OCI-LY7 (cell line): ENCODE data around the gene MZB1. TPM values are rescaled to one million over a fixed set of nuclear protein-coding genes. Genes with fewer than 3 reads are reported as not detected.
"Not testable (repeated sequence)": the region's sequence is repeated elsewhere in the genome, so short reads cannot be mapped to it uniquely, and the experiment has no call there.

Experiments
- BruUV-seq: library from RNA; stranded (reverse); fragments of 400-500 nt; replicated peaks from 2 replicates; lab custom pipeline; 2021; lab: Mats Ljungman, UMichigan
- CTCF ChIA-PET: fragments of 300-600 bp; sonication (Branson Sonifier 250); formaldehyde crosslinking; loops from one replicate; lab custom pipeline; 2022; ENCODE audit warnings: antibody characterized with exemption; ENCODE audit not compliant: unreplicated experiment; lab: Charles Lee
- POLR2A ChIA-PET: fragments of 300-600 bp; sonication (Branson Sonifier 250); formaldehyde crosslinking; loops from one replicate; lab custom pipeline; 2022; ENCODE audit warnings: antibody characterized with exemption; lab: Charles Lee
- DNase-seq: peaks from one replicate; pipeline ENCODE4 v3.0.0-alpha.2; 2015; ENCODE audit warnings: low spot score
- H2AFZ ChIP-seq: fragments of 200-600 bp; sonication (generic), shearing (Covaris generic); 2 replicates; pipeline ENCODE4 v1.6.1; 2014; ENCODE audit warnings: mild to moderate bottlenecking, antibody characterized with exemption, low read length, moderate library complexity
- H3K27ac ChIP-seq: fragments of 200-600 bp; sonication (generic); 2 replicates; pipeline ENCODE4 v1.5.1; 2014; ENCODE audit warnings: mixed run types, low read depth, mild to moderate bottlenecking, moderate library complexity, low read length, inconsistent platforms; ENCODE audit not compliant: poor library complexity, severe bottlenecking
- H3K36me3 ChIP-seq: fragments of 200-600 bp; sonication (generic); 2 replicates; pipeline ENCODE4 v1.6.1; 2014; ENCODE audit warnings: mild to moderate bottlenecking, antibody characterized with exemption, low read length, moderate library complexity, mixed read lengths; ENCODE audit not compliant: insufficient read depth
- H3K4me1 ChIP-seq: fragments of 200-600 bp; sonication (generic); 2 replicates; pipeline ENCODE4 v1.5.1; 2014; ENCODE audit warnings: mild to moderate bottlenecking, low read length; ENCODE audit not compliant: insufficient read depth, poor library complexity, severe bottlenecking
- H3K4me2 ChIP-seq: fragments of 200-600 bp; sonication (generic); 2 replicates; pipeline ENCODE4 v1.6.1; 2014; ENCODE audit warnings: mild to moderate bottlenecking, low read length
- H3K4me3 ChIP-seq: fragments of 200-600 bp; sonication (generic); 2 replicates; pipeline ENCODE4 v1.5.1; 2014; ENCODE audit warnings: mild to moderate bottlenecking, low read depth, low read length; ENCODE audit not compliant: poor library complexity, severe bottlenecking
- H3K79me2 ChIP-seq: fragments of 200-600 bp; sonication (generic); 2 replicates; pipeline ENCODE4 v1.6.1; 2016; ENCODE audit warnings: low read depth, mild to moderate bottlenecking, low read length, moderate library complexity, mixed read lengths; ENCODE audit not compliant: insufficient read depth
- H3K9me2 ChIP-seq: fragments of 200-600 bp; sonication (generic); 2 replicates; pipeline ENCODE4 v1.6.1; 2016; ENCODE audit warnings: mild to moderate bottlenecking, low read length, mixed read lengths; ENCODE audit not compliant: insufficient read depth
- H3K9me3 ChIP-seq: fragments of 200-600 bp; sonication (generic); 2 replicates; pipeline ENCODE4 v1.6.1; 2014; ENCODE audit warnings: mild to moderate bottlenecking, mixed run types, low read length, mixed read lengths
- H4K20me1 ChIP-seq: fragments of 200-600 bp; sonication (generic); 2 replicates; pipeline ENCODE4 v1.6.1; 2014; ENCODE audit warnings: mild to moderate bottlenecking, antibody characterized with exemption, low read length, moderate library complexity, mixed read lengths; ENCODE audit not compliant: insufficient read depth
- CTCF ChIP-seq: fragments of 200-600 bp; sonication (generic); conservative IDR thresholded peaks from 2 replicates; pipeline ENCODE4 v1.5.1; 2014; ENCODE audit warnings: mild to moderate bottlenecking, antibody characterized with exemption, low read length, moderate library complexity, mixed read lengths
- EZH2phosphoT487 ChIP-seq: fragments of 200-600 bp; sonication (generic); IDR thresholded peaks from 2 replicates; pipeline ENCODE4 v1.6.1; 2018; ENCODE audit warnings: low read depth, borderline replicate concordance, mild to moderate bottlenecking, mixed run types, antibody characterized with exemption, low read length, moderate library complexity, mixed read lengths
- intact Hi-C: fragments of 100-400 bp; cut with micrococcal nuclease; formaldehyde crosslinking; loops from one replicate; pipeline ENCODE4 v1.10.0; 2022; ENCODE audit not compliant: unreplicated experiment
- total RNA-seq, 2 experiments: library from RNA; depleted of rRNA in 1 of 2; stranded (reverse); fragments of >200 nt in 1 of 2; shearing (Covaris generic) in 1 of 2; gene quantifications; 2 replicates each; pipeline ENCODE4 v1.2.3, GENCODE V29; 2014 to 2022

The MZB1 gene
- total RNA-seq, 2 experiments from 2014 or later, result 727 to 1,014 TPM

- no peaks in the 10 kb centered on the region for H3K4me1 ChIP-seq
- H4K20me1 ChIP-seq, result peaks cover 5% of the 10 kb centered on the region; the same call in 1 of the 2 replicates
- ChIA-PET CTCF (no interaction called here), POLR2A (interaction anchor here (0.7 to 1.2 kb wide), 3 partner anchors 8 to 34 kb away, joined by 3 to 5 read pairs (median 4); no protein-coding TSS in a partner anchor)
- TF ChIP-seq CTCF, result no peak
- no peak for TF ChIP-seq EZH2phosphoT487
- H2AFZ ChIP-seq, result no peak overlapping the region
- no peak overlapping the region for H3K4me3 ChIP-seq
- H3K27ac ChIP-seq, result no peak overlapping the region
- no peak for DNase-seq
- H3K9me3 ChIP-seq, result peaks cover 6% of the 10 kb centered on the region; the same call in 1 of the 2 replicates
- peaks cover 59% of the 10 kb centered on the region for H3K79me2 ChIP-seq
- intact Hi-C loops, result no loop called here
- peaks cover 85% of the 10 kb centered on the region for H3K36me3 ChIP-seq
- no TSS peak for BruUV-seq
- H3K4me2 ChIP-seq, result no peak overlapping the region
- H3K9me2 ChIP-seq, result no peaks in the 10 kb centered on the region
Observed at GRCh38 chr5:139361835-139362429, 27.8 kb downstream of the MZB1 start.

- no TSS peak for BruUV-seq
- CTCF ChIA-PET, result no interaction called here
- Histone ChIP-seq H3K9me3 (peaks cover 6% of the 10 kb centered on the region; the same call in 1 of the 2 replicates), H3K36me3 (peaks cover 77% of the 10 kb centered on the region), H3K4me1 (no peaks in the 10 kb centered on the region), H3K4me2 (no peak overlapping the region), H2AFZ (no peak overlapping the region), H3K27ac (no peak overlapping the region), H3K79me2 (peaks cover 72% of the 10 kb centered on the region), H4K20me1 (peaks cover 4% of the 10 kb centered on the region; the same call in 1 of the 2 replicates), H3K9me2 (no peaks in the 10 kb centered on the region), H3K4me3 (no peak overlapping the region)
- intact Hi-C loops, result no loop called here
- POLR2A ChIA-PET, result interaction anchor here (0.7 kb wide), 1 partner anchor 224 kb away, joined by 4 read pairs; no protein-coding TSS in a partner anchor
- no peak for TF ChIP-seq EZH2phosphoT487
- TF ChIP-seq CTCF, result no peak
- no peak for DNase-seq
Observed at GRCh38 chr5:139360384-139360783, 29.3 kb downstream of the MZB1 start.

GRCh38 chr5:139358064-139358463, 31.6 kb downstream of the MZB1 start:
- peaks cover 91% of the 10 kb centered on the region for H3K79me2 ChIP-seq
- H3K27ac ChIP-seq, result no peak overlapping the region
- peaks cover 4% of the 10 kb centered on the region; the same call in 1 of the 2 replicates for H4K20me1 ChIP-seq
- H3K9me3 ChIP-seq, result peaks cover 9% of the 10 kb centered on the region; the same call in 1 of the 2 replicates
- intact Hi-C loops, result no loop called here
- H3K4me1 ChIP-seq, result no peaks in the 10 kb centered on the region
- no peak overlapping the region for H3K4me3 ChIP-seq
- H3K9me2 ChIP-seq, result no peaks in the 10 kb centered on the region
- H2AFZ ChIP-seq, result no peak overlapping the region
- TF ChIP-seq CTCF, result no peak
- no peak for TF ChIP-seq EZH2phosphoT487
- no TSS peak for BruUV-seq
- peaks cover 81% of the 10 kb centered on the region for H3K36me3 ChIP-seq
- H3K4me2 ChIP-seq, result no peak overlapping the region
- DNase-seq, result no peak
- POLR2A ChIA-PET, result interaction anchor here (0.6 to 1.8 kb wide), 3 partner anchors 53 to 1396 kb away, joined by 3 to 5 read pairs (median 4); no protein-coding TSS in a partner anchor
- CTCF ChIA-PET, result no interaction called here

- H3K27ac ChIP-seq, CTCF ChIA-PET, H2AFZ ChIP-seq, BruUV-seq, H3K9me3 ChIP-seq, H3K4me3 ChIP-seq, H4K20me1 ChIP-seq, DNase-seq, H3K9me2 ChIP-seq, H3K4me1 ChIP-seq, H3K4me2 ChIP-seq, intact Hi-C loops, POLR2A ChIA-PET: not testable (repeated sequence)
- Histone ChIP-seq H3K36me3 (peaks cover 87% of the 10 kb centered on the region), H3K79me2 (peaks cover 93% of the 10 kb centered on the region)
Observed at GRCh38 chr5:139355900-139356299, 33.8 kb downstream of the MZB1 start.
